GM19239 (cell line): ENCODE data around the gene FLT4.

Source experiments
- DNase-seq: peaks from one replicate; pipeline ENCODE4 v3.0.0; 2011; ENCODE audit warnings: low spot score; ENCODE audit not compliant: insufficient read length
- FAIRE-seq: peaks from 2 replicates; lab custom pipeline; 2011; peaks lifted over from hg19 to GRCh38; lab: Jason Lieb, UNC

FLT4 gene

GRCh38 chr5:180555168-180555921 lies 94.1 kb downstream of the FLT4 start:
- DNase-seq: no peak
- no peak for FAIRE-seq

- DNase-seq (no peak), FAIRE-seq (no peak)
Measured at GRCh38 chr5:180553530-180553929, 95.9 kb downstream of the FLT4 start.
